Stimulated activated CD4-positive, alpha-beta T cell treated with anti-CD3 and anti-CD28 coated beads, Interleukin-12 subunit alpha, Interleukin-12 subunit beta, amount 100 ng/mL, for 24 hours (primary cell): ENCODE data around the gene POLD4.

Experiments
- DNase-seq, 2 experiments: peaks; one replicate each; pipeline ENCODE4 v3.0.0-alpha.2; 2020; ENCODE audit warnings: low read depth in 2 of 2

The POLD4 gene

GRCh38 chr11:67316882-67317204 is 36.5 kb downstream of the POLD4 start:
- DNase-seq = no peak

DNA sequence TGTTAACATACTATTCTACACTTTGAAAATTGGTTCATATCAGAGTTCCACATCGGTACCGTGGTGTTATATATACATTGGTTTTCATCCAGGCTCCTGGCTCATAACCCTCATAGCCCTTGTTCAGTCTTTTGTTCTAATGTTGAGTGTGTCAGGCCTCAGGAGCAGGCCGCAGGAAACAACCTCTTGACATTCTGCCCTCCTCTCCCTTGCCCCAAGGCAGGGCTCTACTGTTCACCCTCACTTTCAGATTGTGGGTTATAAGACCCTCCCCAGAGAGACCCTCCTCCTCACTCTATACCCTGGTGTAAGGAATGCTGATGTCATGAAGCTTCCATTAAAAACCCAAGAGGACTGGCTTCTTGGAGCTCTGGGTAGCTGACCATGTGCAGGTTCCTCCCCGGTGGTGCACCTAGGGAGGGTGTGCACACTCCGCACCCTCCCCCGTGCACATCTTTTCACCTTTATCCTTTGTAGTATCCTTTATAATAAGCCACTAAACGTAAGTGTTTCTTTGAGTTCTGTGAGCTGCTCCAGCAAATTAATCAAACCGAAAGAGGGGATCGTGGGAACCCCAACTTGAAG is 37.9 kb downstream of the POLD4 start:
- DNase-seq = no peak

DNA sequence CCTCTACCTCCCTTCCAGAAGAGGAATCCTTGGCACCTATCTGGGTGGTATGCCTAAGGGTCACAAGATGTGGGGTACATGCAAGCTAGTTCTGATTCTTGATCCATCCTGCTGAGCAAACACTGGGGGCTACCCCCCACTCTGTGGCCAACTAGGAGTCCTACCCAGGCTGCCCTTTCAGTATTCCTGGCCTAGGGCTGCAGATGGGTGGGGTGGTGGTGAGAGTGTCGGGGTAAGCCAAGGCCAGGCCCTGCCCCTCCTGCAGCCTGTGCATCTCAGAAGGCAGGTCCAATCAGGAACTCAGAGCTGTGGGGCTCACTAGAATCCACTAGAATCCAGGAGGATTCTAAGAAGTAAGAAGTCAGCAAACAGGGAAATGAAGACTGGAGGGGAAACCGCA is 39.1 kb downstream of the POLD4 start:
- no peak for DNase-seq

- no peak for DNase-seq
Observed at GRCh38 chr11:67313125-67313890, 40.0 kb downstream of the POLD4 start.

DNA sequence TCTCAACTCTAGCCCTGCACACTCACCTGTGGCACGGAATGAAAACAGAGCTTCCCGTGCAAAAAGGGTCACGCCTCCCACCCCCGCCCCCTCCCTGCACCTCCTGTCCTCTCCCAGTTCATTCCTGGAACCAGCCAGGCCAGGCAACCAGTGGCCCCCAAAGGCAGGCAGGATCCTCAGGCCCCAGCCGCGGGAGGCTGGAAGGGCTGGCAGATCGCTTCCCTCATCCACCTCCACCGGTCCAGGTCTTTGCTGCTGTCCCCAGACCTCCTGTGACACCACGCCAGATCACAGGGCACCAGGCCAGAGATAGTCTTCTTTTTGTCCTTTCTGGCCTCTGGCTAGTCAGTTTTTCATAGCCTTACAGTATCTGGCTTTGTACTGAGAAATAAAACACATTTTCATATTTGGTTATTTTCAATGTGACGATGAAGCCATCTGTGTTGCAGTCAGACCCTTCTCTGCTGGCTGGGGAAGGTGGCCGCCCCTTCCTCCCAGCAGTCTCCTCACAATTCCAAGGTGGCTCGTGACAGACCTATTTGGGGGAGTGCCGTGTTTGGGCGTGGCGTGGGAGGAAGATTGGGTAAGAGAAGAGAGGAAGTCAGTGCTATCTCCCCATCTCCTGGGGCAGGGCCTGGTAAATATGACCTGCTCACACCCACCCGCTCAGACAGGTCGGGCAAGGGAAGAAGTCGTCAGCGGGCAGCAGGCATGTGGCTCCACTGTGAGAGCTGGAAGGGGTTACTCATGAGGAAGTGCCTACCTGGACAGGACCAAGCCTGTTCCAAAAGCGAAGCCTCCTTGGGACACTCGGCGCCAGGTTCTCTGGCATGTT is 40.9 kb downstream of the POLD4 start:
- DNase-seq = no peak

DNA sequence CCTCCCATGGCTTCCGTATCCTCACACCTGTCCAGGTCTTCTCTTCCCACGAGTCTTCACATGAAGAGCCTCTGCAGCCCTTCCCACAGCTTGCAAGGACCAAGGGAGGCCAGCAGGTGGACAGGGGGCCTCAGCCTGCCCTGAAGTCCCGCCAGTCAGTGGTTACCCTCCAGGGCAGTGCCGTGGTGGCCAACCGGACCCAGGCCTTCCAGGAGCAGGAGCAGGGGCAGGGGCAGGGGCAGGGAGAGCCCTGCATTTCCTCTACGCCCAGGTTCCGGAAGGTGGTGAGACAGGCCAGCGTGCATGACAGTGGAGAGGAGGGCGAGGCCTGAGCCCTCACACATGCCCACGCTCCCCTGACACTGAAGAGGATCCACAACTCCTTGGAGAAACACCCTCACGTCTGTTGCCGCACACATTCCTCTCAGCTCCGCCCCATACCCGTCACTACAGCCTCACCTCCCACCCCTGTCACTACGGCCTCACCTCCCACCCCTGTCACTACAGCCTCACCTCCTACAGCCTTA is 41.7 kb downstream of the POLD4 start:
- no peak for DNase-seq

GRCh38 chr11:67311051-67311555 is 42.2 kb downstream of the POLD4 start:
- DNase-seq = no peak

DNA sequence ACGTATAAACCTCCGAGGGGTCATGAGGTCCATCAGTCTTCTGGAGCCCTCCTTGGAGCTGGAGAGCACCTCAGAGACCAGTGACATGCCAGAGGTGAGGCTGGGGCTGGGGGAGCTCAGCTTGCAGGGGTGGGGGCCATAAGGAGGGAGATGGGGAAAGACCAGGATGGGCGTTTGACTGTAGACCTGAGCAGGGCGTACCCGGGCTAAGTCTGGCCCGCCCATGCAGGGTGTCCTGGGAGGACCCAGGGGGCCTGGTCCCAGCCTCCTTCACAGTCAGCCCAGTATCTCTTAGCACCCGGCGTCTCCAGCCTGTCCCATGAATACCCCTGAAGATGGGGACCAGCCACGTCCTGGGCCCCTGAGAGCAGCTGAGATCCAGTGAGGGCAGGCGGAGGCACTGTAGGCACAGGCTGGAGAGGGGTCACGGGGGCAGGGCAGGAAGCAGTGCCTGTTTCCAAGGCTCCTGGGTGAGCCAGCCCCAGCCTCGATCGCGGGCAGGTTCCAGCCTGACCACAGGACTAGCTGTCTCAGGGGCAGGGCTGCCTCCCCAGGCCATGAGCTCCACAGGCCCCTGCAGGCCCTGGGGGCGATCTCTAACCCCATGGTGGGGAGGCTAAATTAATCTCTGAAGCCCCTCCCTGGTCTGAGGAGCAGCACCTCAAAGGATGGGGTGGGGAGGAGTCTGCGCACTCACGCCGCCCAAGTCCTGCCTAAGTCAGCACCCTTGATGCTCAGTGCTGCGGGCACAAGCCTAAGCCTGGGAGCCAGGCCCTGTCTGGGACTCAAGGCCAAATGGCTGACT is 42.9 kb downstream of the POLD4 start:
- DNase-seq = no peak

DNA sequence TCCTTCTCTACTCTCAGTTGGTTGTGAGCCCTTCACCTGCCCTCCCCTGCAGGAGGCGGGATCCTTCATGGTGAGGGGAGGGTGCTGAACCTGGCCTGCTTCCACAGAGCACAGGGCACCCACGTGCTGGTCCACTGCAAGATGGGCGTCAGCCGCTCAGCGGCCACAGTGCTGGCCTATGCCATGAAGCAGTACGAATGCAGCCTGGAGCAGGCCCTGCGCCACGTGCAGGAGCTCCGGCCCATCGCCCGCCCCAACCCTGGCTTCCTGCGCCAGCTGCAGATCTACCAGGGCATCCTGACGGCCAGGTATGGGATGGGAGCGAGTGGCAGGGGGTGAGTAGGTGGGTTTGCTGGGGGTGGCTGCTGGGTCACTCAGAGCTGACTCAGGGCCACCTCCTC is 43.7 kb downstream of the POLD4 start:
- no peak for DNase-seq

- no peak for DNase-seq
Observed at GRCh38 chr11:67309166-67309565, 44.2 kb downstream of the POLD4 start.

GRCh38 chr11:67308031-67308866 is 45.1 kb downstream of the POLD4 start:
- DNase-seq = no peak

- no peak for DNase-seq
Observed at GRCh38 chr11:67307545-67308001, 45.8 kb downstream of the POLD4 start.

GRCh38 chr11:67306769-67307544 is 46.4 kb downstream of the POLD4 start:
- DNase-seq = no peak

DNA sequence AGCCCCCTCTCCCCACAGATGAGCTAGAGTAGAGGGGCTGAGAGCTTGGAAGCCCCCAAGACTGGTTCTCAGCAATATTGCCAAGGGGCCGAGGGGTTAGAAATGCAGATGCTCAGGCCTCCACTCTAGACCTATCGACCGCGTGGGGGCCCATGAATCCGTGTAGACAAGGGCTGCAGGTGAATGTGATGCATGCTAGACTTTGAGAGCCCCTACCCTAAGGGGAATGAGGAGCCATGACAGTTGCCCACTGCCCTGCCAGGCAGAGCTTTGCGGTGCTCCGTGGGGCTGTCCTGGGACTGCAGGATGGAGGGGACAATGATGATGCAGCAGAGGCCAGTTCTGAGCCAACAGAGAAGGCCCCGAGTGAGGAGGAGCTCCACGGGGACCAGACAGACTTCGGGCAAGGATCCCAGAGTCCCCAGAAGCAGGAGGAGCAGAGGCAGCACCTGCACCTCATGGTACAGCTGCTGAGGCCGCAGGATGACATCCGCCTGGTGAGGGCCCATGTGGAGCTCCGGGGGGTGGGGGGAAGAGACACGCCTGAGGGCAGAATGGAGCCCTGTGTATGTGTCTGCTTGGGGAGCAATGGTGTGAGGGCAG is 48.7 kb downstream of the POLD4 start:
- no peak for DNase-seq

- DNase-seq = no peak
Observed at GRCh38 chr11:67303835-67304411, 49.4 kb downstream of the POLD4 start.

DNA sequence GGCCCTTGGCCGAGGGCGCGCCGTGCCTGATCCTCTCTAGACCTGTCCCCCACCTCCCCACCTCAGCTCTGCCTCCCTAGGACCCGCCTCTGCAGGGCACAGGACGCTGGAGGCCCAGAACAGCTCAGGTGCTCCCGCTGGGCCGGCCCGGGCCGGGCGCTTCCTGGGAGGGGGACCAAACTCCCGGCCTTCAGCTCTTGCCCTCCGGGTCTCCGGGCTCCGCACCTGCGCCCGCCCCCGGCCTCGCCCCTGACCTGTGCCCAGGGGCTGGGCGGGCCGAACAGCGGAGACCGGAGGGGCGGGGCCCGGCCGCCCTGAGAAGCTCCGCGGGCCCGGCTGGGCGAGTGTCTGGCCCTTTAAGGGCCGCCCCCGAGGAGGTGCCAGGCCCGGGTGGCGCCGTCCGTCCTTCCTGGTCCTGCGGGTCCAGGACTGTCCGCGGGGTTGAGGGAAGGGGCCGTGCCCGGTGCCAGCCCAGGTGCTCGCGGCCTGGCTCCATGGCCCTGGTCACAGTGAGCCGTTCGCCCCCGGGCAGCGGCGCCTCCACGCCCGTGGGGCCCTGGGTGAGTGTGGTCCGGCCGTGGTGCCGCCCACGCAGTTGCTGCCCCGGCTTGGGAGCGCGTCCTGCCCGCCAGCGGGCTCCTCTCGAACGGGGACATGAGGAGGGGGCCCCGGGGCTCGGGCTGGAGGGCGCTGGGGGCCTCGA is 50.1 kb downstream of the POLD4 start, which contains the start of gene SSH3:
Gene SSH3 (plus strand): TSS at position 399 of the 703 bp plus-strand sequence. CDS start 96 bp downstream, at position 495.
- no peak for DNase-seq

GRCh38 chr11:67302571-67303131 is 50.7 kb downstream of the POLD4 start:
- no peak for DNase-seq
